Ovary (tissue), 3 donors: ENCODE measurements around the gene SLC24A1.

ENCODE experiments used
- POLR2A ChIP-seq: fragments of 450-650 bp; IDR thresholded peaks from one replicate; pipeline ENCODE4 v1.6.1; 2017; ENCODE audit warnings: antibody characterized with exemption, mild to moderate bottlenecking, moderate library complexity
- TF ChIP-seq, protein P1 (sequence below), 3 donors: fragments of 450-650 bp in 2 of 3; fragments of 200-600 bp in 1 of 3; IDR thresholded peaks; one replicate each; pipeline versions ENCODE4 v1.5.1 to v1.8.0; 2016 to 2022; ENCODE audit warnings: antibody characterized with exemption in 3 of 3, mild to moderate bottlenecking in 1 of 3
- donor health status: DM: no; HTN: no; CAD: no.

DNA sequence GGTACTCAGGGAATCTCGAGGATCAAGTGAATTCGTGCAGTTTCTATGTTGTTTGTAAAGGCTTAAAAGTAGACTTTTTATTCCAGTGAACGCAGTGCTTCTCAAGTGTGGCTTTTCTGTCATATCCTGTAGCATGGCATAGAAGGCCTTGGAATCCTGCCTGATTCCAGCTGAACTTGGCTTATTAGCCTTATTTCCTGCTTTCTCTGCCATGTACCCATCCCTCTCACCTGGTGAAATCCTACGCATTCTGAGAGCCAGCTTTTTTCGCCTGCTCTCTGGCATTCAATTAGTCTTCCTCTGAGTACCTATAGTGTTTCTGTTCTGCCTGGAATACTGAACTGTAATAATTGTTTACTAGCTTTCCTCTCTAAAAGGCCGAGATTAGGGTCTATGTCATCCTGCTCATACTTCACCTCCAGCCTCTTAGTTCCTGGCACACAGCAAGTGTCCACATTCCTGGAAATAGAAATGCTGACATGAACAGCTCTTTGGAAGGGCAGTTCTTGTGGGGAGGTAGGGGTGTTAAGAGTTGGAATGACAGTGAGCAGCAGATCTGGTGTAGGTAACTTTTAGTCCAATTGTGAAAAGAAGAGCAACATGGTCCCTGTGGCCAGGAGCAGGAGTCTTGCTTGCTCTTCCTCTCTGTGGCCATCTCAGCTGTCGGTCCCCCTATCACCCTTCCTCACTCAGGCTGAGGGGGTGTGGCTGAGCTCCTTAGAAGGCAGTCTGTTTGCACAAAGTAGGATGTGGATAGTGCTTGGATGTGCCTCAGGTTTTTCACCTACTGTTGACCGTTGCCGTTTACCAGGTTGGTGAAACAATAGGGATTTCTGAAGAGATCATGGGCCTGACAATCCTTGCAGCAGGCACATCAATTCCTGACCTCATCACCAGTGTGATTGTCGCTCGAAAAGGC is 30.4 kb downstream of the SLC24A1 start:
- TF ChIP-seq, protein P1, sequence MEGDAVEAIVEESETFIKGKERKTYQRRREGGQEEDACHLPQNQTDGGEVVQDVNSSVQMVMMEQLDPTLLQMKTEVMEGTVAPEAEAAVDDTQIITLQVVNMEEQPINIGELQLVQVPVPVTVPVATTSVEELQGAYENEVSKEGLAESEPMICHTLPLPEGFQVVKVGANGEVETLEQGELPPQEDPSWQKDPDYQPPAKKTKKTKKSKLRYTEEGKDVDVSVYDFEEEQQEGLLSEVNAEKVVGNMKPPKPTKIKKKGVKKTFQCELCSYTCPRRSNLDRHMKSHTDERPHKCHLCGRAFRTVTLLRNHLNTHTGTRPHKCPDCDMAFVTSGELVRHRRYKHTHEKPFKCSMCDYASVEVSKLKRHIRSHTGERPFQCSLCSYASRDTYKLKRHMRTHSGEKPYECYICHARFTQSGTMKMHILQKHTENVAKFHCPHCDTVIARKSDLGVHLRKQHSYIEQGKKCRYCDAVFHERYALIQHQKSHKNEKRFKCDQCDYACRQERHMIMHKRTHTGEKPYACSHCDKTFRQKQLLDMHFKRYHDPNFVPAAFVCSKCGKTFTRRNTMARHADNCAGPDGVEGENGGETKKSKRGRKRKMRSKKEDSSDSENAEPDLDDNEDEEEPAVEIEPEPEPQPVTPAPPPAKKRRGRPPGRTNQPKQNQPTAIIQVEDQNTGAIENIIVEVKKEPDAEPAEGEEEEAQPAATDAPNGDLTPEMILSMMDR (IDR thresholded peaks at IDR 0.05) = no peak
- no peak for TF ChIP-seq POLR2A
